NCI-H2107 treated with DMSO at 0.1 percent for 48 hours (cell line): ENCODE results near the gene ZFP37.
"Not testable (repeated sequence)": the region's sequence is repeated elsewhere in the genome, so short reads cannot be mapped to it uniquely, and the experiment has no call there.

Experiments used
- DNase-seq: peaks from one replicate; lab custom pipeline; 2025; ENCODE audit not compliant: unreplicated experiment; lab: John Stamatoyannopoulos, UW

The ZFP37 gene

DNA sequence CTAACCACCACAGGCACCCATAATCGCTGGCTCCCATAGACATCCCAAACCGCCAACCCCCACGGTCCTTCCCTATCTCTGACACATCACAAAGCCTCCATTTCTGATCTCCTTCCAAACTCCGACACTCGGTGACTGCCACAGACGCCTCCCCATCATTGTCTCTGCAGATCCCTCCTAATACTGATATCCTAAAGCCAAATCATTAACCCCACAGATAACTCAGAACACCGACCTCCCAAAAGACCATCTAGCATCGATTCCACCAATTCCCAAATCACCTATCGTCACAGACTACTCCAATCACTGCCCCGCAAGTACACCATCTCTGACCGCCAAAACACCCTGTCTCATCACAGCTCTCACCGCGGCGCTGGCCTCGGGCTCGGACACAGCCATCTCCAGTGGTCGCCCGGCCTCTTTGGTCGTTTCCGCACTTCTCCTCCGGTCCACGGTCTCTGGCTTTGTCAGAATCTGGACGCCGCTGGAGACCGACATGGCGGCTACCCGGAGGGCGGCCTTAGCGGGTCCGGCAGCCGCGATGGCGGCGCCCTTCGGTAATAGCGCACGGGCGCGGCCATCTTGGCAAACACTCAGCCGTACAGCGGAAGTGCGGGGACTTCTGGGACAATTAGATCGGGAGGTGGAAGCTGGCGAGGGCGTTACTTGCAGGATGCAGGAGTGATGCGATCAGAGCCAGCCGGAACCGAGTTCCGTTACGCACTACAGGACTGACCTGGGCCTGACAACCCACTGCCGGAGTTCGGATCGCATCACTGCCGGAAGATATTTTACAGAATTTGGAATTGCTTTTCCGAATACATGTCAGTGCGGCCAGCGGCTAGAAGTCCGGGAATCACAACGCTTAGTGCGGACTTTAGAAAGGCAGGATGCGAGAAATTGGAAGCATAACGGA, at the start of gene ZFP37:
Gene ZFP37, minus strand, starts transcription at position 534 of the 916 bp plus-strand sequence. Its CDS starts 36 bp downstream, at position 498.
- DNase-seq, result no peak

DNA sequence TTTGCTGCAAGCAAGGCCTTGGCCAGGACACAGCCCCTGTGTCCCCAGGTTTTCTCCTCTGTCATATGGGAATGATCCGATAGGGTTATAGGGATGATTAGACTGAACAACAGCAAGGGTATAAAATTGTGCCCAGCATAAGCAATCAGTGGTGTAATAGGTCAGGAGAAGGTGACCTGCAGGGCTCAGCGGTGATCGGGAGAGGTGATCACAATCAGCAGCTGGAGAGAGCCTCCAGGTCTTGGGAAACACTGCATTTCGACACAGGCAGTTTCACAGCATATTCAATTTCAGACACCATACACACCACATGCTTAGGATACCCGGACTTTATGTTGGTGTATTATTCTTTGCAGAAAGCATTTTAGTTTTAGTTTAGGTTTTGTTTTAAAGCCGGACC, 48.8 kb upstream of the ZFP37 start:
- not testable (repeated sequence) for DNase-seq

DNA sequence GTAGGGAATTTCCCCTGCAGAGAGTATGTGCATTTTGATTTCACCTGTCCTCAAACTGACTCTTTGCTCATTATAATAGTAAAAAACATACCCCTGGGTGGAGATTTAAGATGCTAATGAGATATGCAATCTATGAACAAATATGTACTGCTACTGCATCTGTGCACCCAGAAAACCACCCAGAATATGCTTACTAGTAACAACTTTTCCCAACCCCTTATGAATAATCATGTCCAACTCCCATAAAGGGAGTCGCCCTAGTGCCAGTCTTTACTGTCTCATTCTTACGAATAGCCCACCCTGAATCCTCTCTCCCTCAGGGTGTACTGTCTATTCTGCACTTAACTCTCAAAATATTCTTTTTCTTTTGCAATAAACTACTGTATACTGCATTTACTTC, 39.0 kb upstream of the ZFP37 start:
- no peak for DNase-seq

DNA sequence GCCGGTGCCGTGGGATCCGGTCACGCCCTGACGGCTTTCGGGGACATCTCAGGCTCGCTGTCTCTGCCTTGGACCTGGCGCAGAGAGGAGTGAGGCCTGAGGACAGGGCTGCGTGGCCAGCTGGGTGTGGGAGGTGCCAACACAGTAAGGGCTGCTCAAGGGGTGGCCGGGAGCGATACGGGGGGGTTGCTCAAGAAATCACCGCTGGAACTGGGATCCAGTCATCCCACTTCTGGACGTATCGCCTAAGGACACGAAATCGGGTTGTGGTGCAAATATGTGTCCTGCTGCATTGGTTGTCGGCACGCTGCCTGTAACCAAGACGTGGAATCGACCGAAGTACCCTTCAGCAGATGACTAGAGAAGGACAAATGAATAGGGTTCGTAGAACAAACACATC, 33.4 kb upstream of the ZFP37 start:
- DNase-seq, result not testable (repeated sequence)

DNA sequence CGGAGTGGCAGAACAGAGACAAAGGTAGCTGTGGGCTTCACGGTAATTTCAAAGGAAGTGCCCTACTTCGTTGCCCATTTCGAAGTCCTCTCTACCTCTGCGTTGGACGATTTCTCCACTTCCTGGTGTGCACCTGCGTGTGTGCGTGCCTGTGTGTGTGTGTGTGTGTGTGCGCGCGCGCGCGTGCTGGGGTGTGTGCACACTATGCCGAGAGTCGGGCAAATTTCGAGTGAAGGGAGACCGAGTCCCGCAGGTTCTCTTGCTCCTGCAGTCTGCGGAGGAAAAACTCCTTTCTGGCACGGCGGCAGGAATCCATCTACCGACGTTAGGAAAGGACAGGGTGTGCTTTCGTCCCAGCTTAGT, 32.6 kb upstream of the ZFP37 start:
- DNase-seq, result not testable (repeated sequence)

DNA sequence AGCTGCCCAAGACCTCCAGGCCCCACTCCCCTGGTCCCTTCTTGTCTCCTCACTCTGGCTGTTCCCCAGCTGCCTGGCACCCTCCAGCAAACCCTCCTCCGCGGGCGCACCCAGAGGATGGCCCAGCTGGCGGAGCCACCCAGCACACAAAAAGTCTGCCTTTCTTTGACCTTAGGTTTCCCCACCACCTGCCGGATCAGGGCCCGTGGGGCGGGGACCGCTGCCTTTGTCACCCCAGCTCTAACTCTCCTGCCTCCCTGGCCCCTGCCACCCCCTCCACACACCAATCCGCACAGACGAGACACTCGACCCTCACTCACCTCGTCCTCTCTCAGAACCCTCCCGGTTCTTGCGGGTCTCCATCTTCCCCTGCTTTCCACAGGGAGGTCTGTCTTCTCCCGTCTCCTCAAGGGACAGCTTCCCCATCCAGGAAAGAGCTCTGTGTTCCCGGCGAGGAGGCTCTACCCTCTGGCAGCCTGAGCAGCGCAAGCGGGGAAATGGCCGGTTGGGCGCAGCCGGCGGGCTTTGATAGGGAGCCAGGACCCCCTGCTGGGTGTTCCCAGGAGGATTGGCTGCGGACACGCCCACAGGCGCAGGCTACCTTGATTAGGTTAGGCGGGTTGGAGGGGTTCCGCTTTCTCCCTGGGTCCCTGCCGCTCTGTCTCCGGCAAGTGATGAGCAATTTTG, 32.1 kb upstream of the ZFP37 start:
- DNase-seq, result not testable (repeated sequence)

DNA sequence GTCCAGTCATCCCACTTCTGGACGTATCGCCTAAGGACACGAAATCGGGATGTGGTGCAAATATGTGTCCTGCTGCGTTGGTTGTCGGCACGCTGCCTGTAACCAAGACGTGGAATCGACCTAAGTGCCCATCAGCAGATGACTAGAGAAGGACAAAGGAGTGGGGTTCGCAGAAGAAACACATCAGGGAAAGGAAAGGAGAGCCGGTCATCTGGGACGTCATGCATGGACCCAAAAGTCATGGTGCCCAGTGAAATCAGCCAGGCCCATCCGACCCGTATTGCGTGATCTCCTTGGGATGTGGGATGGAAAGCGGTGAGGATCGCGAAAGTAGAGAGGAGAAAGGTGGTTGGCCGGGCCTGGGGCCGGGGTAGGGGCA, 6.4 kb upstream of the ZFP37 start:
- DNase-seq, result not testable (repeated sequence)

DNA sequence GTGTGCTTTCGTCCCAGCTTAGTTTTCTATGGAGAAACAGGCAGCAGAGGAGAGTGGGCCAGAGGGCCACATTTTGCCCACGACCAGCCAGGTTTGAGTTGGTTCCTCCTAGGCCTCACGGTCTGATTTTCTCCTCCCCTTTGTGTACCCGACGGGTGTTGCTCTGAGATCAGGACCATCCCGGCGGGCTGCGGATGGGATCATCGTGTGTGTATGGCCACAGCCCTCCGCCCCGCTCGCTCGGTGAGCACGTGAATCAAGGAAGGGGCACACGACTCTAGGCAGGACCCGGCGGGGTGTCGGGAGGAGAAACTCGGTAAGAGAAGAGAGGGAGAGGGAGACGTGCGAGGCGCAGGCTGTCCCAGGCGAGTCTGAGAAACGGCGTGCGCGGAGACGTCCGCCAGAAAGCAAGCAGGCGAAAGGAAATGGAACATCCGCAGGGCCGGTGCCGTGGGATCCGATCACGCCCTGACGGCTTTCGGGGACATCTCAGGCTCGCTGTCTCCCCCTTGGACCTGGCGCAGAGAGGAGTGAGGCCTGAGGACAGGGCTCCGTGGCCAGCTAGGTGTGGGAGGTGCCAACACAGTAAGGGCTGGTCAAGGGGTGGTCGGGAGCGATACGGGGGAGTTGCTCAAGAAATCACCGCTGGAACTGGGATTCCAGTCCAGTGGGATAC, 5.9 kb upstream of the ZFP37 start:
- not testable (repeated sequence) for DNase-seq

DNA sequence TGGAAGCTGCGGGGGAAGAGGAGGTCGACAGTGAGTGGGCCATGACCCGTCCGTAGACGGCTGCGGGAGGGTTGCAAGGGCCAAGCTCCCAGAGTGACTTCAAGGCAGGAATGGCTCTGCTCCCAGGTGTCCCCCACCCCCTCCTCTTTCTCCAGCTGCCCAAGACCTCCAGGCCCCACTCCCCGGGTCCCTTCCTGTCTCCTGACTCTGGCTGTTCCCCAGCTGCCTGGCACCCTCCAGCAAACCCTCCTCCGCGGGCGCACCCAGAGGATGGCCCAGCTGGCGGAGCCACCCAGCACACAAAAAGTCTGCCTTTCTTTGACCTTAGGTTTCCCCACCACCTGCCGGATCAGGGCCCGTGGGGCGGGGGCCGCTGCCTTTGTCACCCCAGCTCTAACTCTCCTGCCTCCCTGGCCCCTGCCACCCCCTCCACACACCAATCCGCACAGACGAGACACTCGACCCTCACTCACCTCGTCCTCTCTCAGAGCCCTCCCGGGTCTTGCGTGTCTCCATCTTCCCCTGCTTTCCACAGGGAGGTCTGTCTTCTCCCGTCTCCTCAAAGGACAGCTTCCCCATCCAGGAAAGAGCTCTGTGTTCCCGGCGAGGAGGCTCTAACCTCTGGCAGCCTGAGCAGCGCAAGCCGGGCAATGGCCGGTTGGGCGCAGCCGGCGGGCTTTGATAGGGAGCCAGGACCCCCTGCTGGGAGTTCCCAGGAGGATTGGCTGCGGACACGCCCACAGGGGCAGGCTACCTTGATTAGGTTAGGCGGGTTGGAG, 4.7 kb upstream of the ZFP37 start:
- not testable (repeated sequence) for DNase-seq

DNA sequence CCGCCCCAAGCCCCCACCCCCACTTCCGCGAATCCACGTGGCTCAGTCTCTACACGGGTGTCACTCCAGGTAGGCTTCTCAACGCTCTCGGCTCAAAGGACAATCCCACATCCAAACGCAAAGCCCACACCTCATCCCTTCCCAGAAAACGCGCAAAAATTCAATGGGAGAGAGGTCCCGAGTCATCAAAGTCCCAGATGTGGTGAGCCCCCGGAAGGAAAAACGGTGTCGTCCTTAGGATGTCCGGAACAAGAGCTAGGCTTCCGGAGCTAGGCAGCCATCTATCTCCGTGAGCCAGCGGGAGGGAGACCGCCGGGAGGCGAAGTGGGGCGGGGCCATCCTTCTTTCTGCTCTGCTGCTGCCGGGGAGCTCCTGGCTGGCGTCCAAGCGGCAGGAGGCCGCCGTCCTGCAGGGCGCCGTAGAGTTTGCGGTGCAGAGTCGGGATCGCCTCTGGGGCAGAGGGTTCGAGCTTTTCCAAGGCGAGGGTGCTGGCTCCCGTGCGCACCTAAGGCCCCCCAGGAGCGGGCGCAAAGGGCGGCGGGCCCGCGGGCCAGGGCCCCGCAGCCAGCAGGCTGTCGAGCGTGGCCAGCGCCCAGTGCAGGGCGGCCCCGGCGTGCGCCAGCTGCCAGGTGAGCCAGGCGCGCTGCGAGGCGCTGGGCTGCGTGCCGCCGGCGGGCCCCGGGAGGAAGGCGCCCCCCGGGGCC, 3.2 kb upstream of the ZFP37 start:
- DNase-seq, result not testable (repeated sequence)

DNA sequence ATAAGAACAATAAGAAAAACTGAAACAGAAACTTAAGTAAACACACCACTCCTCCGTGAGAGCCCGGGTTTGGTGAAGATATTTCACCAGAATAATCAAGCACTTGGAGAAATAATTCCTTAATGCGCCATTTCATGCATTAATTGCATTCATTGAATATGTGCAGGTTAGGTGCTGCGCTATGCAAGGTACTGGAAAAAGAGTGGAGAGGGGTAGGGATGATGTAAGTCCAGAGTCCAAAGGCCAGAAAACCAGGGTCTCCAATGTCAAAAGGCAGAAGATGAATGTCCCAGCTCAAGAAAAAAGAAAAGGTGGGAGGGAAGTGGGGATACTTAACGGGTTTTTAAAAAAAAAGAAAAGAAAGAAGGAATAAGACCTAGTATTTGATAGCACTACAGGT, 669 bp upstream of the ZFP37 start:
- no peak for DNase-seq

DNA sequence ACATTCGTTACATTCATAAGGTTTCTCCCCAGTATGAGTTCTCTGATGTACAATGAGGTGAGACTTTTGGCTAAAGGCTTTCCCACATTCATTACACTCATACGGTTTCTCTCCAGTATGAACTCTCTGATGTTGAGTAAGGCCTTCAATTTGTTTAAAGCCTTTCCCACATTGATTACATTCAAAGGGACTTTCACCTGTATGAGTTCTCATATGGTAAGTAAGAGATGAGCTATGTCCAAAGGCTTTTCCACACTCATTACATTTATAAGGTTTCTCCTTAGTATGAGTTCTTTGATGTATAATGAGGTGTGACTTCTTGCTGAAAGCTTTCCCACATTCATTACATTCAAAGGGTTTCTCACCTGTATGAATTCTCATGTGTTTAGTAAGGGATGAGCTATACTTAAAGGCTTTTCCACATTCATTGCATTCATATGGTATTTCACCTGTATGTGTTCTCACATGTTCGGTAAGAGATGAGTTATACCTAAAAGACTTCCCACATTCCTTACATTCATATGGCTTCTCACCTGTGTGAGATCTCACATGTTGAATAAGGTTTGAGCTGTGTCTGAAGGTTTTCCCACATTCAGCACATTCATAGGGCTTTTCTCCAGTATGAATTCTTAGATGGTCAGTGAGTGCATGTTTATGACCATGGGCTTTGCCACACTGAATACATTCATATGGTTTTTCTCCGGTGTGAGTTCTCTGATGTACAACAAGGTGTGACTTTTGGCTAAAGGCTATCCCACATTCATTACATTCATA, 13.5 kb downstream of the ZFP37 start:
- no peak for DNase-seq

DNA sequence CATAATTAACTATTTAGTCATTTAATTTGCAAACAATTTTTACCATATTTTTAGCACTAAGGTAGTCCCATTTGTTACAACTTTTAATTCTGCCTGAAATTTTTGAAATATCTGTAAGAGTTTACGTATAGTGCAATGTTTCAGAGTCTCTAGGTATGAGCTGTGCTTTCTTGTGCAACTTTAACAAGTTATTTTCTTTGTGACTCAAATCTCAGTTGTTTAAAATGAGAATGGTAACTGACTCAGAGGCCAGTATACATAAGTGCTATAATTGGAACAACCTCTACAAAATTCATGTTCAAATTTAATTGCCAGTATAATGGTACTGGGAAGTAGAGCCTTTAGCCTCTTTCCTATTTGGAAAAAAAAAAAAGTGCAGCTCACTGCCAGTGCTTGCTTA, 30.3 kb downstream of the ZFP37 start:
- no peak for DNase-seq

DNA sequence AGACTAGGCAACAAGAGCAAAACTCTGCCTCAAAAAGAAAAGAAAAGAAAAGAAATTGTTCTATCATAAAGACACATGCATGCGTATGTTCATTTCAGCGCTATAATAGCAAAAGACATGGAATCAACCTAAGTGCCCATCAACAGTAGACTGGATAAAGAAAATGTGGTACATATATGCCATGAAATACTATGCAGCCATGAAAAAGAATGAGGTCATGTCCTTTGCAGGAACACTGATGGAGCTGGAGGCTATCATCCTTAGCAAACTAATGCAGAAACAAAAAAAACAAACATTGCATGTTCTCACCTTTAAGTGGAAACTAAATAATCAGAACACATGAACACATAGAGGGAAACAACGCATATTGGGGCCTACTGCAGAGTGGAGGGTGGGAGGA, 38.3 kb downstream of the ZFP37 start:
- no peak for DNase-seq

DNA sequence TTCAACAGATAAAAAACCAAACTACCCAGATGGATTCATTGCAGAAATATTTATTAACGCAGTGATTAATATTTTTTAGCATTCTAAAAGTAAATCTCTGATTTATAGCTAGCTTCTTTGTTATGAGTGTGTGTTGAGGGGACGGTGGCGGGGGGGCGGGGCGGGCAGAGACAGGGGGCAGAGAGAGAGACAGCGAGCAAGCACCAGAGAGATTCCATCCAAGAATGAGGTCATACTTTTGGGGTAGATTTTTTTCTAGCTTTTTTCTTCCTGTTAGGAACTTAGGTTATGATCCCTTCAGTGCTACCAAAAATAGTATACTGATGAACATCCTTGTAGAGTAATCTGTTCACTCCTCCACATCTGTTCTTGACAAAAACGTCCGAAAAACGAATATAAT, 44.0 kb downstream of the ZFP37 start:
- DNase-seq, result no peak

DNA sequence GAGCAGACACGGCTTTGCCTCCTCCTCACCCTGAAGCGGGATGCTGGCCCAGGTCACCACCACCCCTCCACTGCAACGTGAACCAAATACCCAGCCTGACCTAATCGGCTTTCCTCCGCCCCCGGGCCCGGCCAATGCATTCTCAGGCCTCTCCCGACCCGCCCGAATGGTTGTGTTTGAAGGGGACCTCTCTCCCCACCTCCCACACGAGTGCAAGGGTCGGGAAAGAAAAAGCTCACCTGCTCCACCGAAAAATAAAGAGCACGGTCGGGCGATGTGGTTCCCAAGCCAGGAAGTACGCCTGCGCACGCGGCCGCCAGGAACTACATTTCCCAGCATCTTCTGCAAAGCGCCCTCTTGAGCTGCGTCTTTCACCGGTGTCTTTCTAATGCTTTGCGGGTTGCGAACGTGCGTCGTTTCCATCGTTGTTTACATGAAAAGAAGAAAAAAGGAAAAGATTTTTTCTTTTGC, 44.6 kb downstream of the ZFP37 start, which contains the start of gene ZNF883:
Gene ZNF883, minus strand, starts transcription at position 282 of the 471 bp plus-strand sequence.
- no peak for DNase-seq

DNA sequence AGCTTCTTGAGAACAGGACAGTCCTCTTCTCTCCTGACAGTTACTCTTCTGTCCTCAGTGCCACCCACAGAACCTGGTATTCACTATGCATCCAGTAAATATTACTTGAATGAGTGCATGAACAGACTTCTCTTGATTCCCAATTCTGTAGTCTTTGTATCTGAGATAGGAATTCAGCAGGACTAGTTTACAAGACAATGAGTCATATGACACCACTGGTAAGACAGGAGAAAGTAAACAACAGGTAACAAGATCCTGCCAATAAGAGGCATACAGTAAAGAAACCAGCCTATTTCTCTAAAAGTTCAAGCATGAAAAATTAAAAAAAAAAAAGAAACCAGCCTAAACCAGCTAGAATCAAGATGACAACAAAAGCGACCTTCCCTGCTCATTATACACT, 50.7 kb downstream of the ZFP37 start:
- no peak for DNase-seq

DNA sequence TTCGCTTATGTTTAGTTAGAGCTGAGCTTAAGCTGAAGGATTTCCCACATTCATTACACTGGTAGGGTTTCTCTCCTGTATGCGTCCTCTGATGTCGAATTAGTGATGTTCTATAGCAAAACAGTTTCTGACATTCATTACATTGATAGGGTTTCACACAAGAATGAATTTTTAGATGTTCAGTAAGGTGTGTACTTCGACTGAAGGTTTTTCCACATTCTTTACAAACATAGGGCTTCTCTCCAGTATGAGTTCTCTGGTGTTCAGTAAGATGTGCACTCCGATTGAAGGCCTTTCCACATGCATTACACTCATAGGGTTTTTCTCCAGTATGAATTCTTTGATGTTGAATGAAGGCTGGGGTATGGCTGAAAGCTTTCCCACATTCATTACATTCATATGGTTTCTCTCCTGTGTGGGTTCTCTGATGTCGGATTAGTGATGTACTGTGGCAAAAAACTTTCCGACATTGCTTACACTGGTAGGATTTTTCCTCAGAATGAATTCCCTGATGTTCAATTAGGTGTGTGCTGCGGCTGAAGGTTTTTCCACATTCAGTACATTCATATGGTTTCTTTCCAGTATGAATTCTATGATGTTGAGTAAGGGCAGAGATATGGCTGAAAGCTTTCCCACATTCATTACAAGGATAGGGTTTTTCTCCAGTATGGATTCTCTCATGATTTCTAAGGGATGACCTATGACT, 59.1 kb downstream of the ZFP37 start:
- no peak for DNase-seq
